ENCODE data around the gene PHEX.

The PHEX gene

DNA sequence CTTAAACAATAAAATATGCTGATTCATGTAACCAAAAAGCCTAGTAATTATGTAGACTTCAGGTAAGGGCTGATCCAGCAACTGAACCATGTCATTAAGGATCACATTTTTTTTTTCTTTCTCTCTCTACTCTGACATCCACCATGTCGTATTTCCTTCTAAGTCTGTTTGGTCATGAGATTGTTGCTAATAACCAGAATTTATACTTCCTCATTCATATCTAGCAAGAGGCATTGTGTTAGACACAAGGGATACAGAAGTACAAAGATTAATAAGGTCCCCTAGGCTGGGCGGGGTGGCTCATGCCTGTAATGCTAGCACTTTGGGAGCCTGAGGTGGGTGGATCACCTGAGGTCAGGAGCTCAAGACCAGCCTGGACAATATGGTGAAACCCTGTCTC, 24.1 kb downstream of the PHEX start:
- DNase-seq (ENCODE audit: low read depth), result no peak
- TF ChIP-seq, protein P1, sequence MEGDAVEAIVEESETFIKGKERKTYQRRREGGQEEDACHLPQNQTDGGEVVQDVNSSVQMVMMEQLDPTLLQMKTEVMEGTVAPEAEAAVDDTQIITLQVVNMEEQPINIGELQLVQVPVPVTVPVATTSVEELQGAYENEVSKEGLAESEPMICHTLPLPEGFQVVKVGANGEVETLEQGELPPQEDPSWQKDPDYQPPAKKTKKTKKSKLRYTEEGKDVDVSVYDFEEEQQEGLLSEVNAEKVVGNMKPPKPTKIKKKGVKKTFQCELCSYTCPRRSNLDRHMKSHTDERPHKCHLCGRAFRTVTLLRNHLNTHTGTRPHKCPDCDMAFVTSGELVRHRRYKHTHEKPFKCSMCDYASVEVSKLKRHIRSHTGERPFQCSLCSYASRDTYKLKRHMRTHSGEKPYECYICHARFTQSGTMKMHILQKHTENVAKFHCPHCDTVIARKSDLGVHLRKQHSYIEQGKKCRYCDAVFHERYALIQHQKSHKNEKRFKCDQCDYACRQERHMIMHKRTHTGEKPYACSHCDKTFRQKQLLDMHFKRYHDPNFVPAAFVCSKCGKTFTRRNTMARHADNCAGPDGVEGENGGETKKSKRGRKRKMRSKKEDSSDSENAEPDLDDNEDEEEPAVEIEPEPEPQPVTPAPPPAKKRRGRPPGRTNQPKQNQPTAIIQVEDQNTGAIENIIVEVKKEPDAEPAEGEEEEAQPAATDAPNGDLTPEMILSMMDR (conservative IDR thresholded peaks at IDR 0.05; ENCODE audit: low read depth, low read length), result no peak
- H3K4me3 ChIP-seq (ENCODE audit: low read depth, low read length), result no peak overlapping the region

DNA sequence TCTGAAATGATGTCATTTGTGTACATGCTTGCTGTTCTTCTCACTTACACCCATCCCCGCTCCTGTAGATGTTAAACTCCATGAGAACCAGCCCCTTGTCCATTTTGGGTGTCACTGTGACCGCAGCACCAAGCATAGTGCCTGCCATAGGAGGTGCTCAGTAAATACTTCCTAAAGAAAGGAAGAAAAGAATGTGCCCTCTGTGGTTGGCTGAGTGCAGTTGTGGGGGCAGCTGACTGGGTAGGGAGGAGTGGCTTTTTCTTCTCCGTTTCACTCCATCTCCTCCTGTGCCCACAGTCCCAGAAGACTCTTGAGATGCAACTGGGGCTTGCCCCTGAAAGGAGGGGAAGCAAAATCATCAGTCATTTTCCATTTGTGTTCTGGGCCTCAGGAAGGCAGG, 25.5 kb downstream of the PHEX start:
- no peak for DNase-seq (ENCODE audit: low read depth)
- H3K4me3 ChIP-seq (ENCODE audit: low read depth, low read length), result no peak overlapping the region
- TF ChIP-seq, protein P1 (conservative IDR thresholded peaks at IDR 0.05; ENCODE audit: low read depth, low read length), result no peak

DNA sequence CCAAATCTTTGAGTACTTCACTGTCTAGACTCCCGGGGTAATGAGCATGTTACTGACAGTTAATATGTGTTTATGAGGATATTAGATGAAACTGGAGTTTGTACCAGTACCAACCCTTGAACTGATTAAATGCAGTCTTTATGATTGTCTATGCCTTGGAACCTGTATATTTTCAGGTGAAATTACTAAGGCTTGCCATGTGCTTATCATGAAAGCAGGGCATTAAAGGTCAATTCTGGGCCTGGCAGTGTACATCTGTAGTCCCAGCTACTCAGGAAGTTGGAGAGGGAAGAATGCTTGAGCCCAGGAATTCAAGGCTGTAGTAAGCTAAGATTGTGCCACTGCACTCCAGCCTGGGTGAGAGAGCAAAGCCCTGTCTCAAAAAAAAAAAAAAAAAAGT, 27.6 kb downstream of the PHEX start:
- no peak for DNase-seq (ENCODE audit: low read depth)
- TF ChIP-seq, protein P1 (conservative IDR thresholded peaks at IDR 0.05; ENCODE audit: low read depth, low read length), result no peak
- H3K4me3 ChIP-seq (ENCODE audit: low read depth, low read length), result no peak overlapping the region

DNA sequence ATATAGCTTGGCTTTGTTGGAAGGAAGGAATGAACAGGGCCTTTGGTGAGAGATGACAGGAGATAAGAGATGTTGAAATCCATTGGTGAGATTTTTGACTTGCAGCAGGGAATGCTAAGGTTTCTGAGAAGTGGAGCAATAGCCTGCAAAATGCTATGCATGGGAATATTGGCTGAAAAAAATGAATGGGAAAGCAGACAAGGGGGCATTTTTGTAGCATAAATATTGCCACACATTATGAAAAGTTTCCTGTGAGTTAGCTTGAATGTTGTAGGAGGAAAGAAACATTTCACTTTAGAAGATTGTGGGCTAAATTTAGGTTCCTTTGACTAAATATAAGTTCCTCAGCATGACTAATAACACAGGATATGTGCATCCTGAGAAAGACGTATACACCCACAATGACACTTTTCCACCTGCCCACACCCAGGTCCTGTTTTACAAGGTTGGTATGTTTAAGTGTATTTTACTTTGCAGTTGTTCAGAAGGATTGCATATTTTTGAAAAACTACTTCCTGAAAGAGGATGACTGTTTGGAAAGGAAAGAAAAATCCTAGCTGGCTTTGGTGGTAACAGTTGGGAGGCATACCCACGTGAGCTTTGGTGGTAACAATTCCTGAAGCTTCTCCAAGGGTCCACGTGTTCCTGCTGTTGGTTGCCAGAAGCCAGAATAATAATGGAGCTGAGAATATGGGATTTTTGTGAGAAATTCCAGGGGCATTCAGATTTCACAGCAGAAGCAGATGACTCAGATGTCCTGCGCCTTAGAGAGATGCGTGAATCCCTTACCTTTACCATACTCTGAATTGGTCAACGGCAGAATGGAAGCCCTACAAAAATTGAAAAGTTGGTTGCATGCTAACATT, 28.5 kb downstream of the PHEX start:
- peak; percentile 29 for DNase-seq (ENCODE audit: low read depth)

DNA sequence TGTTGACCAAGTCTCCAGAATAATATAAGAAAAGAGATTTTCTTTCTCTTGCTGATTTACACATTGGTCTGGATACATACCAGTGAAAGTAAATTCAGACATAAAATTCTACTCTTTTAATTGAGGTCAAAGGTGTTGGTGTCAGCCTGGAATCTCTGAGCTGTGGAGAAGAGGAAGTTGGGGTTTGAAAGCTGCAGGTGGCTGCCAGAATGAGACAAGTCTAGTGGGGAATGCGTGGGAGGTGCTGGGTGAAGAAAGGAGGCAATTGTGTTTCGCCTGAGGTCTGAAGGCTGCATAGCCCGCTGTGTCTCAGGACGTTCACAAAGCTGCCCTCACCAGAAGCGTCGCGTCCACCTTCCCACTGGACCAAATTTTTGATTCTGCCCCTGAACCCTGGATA, 31.2 kb downstream of the PHEX start:
- no peak overlapping the region for H3K4me3 ChIP-seq (ENCODE audit: low read depth, low read length)
- TF ChIP-seq, protein P1 (conservative IDR thresholded peaks at IDR 0.05; ENCODE audit: low read depth, low read length), result no peak
- no peak for DNase-seq (ENCODE audit: low read depth)

More for the DNA sequence above, 28.5 kb downstream of the PHEX start:
- TF ChIP-seq, protein P1 (conservative IDR thresholded peaks at IDR 0.05; ENCODE audit: low read depth, low read length), result no peak
- no peak overlapping the region for H3K4me3 ChIP-seq (ENCODE audit: low read depth, low read length)

DNA sequence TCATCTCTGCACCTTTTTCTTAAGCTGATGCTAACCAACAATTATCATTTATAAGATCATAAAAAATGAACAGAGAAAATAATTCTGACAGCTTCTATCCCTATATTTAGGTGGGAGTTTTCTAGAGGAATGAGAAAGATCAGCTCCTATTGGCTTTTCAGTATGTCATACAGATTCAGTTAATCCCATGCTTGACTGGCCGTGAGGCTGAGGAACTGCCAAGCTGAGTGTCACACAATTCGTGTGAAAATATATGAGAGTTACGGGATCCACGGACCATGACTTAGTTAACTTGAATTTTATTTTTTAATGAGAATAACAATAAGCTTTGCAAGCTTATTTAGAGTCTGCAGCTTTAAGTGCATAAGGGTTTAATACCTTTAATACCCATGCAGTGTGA, 37.5 kb downstream of the PHEX start:
- no peak overlapping the region for H3K4me3 ChIP-seq (ENCODE audit: low read depth, low read length)
- no peak for DNase-seq (ENCODE audit: low read depth)
- TF ChIP-seq, protein P1 (conservative IDR thresholded peaks at IDR 0.05; ENCODE audit: low read depth, low read length), result no peak

DNA sequence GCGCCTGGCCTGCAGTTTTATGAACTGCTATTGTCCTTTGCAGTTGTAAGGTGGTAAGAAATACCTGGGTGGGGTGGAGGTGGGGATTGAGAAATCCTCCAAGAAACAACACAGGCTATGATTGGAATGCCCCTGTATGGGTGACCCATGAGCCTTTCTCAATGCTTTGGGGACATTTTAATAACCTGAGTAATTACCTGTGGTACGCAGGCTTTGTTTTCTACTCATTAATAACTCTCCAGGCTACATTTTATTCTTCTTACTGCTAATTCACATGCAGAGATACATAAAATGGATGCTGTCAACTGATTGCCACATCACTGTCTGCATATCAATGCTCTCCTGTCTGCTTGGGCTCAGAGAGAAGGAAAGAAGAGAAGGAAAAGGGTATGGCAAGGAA, 41.8 kb downstream of the PHEX start:
- TF ChIP-seq, protein P1 (conservative IDR thresholded peaks at IDR 0.05; ENCODE audit: low read depth, low read length), result no peak
- no peak overlapping the region for H3K4me3 ChIP-seq (ENCODE audit: low read depth, low read length)
- no peak for DNase-seq (ENCODE audit: low read depth)
